ENCODE measurements around the gene FOLR2.

- no peak for TF ChIP-seq CTCF (IDR thresholded peaks at IDR 0.05)
- no peak for TF ChIP-seq POLR2A (IDR thresholded peaks at IDR 0.05)
Measured at GRCh38 chr11:72231396-72232259, 15.0 kb downstream of the FOLR2 start.
